ENCODE data around the gene FH. TPM values are rescaled to one million over a fixed set of nuclear protein-coding genes. Genes with fewer than 3 reads are reported as not detected.

The FH gene
- total and polyA plus RNA-seq, 2 of the 13 experiments (the other 11 are each of a cell fraction or from before 2014, with no cell fraction given) = 39.2 to 152 TPM

DNA sequence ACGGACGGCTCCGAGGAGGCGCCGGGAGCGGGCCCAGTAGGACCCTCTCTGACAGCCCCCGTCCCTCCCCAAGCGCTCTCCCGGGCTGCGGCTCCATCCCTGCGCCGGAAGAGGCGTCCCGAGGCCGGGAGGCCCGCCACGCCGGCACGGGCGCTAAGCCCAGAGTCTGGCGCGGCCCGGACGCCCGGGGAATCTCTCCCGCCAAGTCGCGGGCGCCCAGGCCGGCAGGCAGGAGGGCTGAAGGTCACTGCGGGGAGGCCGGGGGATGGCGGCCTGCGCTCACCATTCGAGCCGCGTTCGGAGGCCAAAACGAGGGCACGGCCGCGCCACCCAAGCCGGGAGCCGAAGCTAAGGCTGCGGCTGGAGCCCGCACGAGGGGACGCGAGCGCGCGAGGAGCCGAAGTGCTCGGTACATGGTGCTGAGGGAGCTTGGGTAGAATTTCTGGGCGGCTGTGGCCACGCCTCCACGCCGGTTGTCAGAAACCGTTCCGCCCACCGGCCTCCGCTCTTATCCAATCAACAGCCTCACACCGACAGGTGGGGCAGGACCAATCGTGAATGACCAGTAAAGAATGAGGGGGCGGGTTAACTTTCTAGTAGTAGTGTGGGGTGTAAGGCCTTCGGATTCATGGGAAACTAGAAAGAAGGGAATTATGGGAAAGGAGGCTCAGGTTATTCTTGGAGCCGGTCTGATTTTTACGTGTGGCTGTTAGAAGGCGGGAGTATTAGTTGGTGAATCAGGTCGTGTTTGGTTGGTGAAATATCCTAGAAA, at the start of gene FH (continued):
- TF ChIP-seq ZNF660 (CRISPR knock-in tag; IDR thresholded peaks at IDR 0.05; ENCODE audit: borderline replicate concordance, low read depth) (no peak), ZMYM4 (CRISPR knock-in tag; IDR thresholded peaks at IDR 0.05) (peak; percentile 95), ZSCAN30 (CRISPR knock-in tag; IDR thresholded peaks at IDR 0.05) (no peak), SNAPC2 (CRISPR knock-in tag; IDR thresholded peaks at IDR 0.05) (peak; percentile 52; the same call in 1 of the 2 replicates), RORA (CRISPR knock-in tag; IDR thresholded peaks at IDR 0.05) (no peak), KDM2A (CRISPR knock-in tag; IDR thresholded peaks at IDR 0.05; ENCODE audit: borderline replicate concordance, low read depth) (peak; percentile 81; the same call in 1 of the 2 replicates), ZNF264 (CRISPR knock-in tag; IDR thresholded peaks at IDR 0.05) (0 out of 2 replicates have a peak, but pooled peaks have one; percentile 4), ZIK1 (CRISPR knock-in tag; IDR thresholded peaks at IDR 0.05; ENCODE audit: borderline replicate concordance, low read depth) (no peak; the same call in 1 of the 2 replicates), MEIS2 (CRISPR knock-in tag; IDR thresholded peaks at IDR 0.05) (peak; percentile 74), MAFF (IDR thresholded peaks at IDR 0.05; ENCODE audit: low read depth, low read length) (no peak), MZF1 (CRISPR knock-in tag; IDR thresholded peaks at IDR 0.05; ENCODE audit: borderline replicate concordance) (no peak), TARDBP (CRISPR knock-in tag; IDR thresholded peaks at IDR 0.05) (no peak)
- TF ChIP-seq, protein P1, sequence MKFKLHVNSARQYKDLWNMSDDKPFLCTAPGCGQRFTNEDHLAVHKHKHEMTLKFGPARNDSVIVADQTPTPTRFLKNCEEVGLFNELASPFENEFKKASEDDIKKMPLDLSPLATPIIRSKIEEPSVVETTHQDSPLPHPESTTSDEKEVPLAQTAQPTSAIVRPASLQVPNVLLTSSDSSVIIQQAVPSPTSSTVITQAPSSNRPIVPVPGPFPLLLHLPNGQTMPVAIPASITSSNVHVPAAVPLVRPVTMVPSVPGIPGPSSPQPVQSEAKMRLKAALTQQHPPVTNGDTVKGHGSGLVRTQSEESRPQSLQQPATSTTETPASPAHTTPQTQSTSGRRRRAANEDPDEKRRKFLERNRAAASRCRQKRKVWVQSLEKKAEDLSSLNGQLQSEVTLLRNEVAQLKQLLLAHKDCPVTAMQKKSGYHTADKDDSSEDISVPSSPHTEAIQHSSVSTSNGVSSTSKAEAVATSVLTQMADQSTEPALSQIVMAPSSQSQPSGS (CRISPR knock-in tag; IDR thresholded peaks at IDR 0.05) = 0 out of 2 replicates have a peak, but pooled peaks have one; percentile 29
- TF ChIP-seq, protein P2, sequence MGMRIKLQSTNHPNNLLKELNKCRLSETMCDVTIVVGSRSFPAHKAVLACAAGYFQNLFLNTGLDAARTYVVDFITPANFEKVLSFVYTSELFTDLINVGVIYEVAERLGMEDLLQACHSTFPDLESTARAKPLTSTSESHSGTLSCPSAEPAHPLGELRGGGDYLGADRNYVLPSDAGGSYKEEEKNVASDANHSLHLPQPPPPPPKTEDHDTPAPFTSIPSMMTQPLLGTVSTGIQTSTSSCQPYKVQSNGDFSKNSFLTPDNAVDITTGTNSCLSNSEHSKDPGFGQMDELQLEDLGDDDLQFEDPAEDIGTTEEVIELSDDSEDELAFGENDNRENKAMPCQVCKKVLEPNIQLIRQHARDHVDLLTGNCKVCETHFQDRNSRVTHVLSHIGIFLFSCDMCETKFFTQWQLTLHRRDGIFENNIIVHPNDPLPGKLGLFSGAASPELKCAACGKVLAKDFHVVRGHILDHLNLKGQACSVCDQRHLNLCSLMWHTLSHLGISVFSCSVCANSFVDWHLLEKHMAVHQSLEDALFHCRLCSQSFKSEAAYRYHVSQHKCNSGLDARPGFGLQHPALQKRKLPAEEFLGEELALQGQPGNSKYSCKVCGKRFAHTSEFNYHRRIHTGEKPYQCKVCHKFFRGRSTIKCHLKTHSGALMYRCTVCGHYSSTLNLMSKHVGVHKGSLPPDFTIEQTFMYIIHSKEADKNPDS (CRISPR knock-in tag; IDR thresholded peaks at IDR 0.05) = 0 out of 2 replicates have a peak, but pooled peaks have one; percentile 46
- TF ChIP-seq, protein P3, sequence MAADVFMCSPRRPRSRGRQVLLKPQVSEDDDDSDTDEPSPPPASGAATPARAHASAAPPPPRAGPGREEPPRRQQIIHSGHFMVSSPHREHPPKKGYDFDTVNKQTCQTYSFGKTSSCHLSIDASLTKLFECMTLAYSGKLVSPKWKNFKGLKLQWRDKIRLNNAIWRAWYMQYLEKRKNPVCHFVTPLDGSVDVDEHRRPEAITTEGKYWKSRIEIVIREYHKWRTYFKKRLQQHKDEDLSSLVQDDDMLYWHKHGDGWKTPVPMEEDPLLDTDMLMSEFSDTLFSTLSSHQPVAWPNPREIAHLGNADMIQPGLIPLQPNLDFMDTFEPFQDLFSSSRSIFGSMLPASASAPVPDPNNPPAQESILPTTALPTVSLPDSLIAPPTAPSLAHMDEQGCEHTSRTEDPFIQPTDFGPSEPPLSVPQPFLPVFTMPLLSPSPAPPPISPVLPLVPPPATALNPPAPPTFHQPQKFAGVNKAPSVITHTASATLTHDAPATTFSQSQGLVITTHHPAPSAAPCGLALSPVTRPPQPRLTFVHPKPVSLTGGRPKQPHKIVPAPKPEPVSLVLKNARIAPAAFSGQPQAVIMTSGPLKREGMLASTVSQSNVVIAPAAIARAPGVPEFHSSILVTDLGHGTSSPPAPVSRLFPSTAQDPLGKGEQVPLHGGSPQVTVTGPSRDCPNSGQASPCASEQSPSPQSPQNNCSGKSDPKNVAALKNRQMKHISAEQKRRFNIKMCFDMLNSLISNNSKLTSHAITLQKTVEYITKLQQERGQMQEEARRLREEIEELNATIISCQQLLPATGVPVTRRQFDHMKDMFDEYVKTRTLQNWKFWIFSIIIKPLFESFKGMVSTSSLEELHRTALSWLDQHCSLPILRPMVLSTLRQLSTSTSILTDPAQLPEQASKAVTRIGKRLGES (CRISPR knock-in tag; IDR thresholded peaks at IDR 0.05; ENCODE audit: borderline replicate concordance) = no peak
- TF ChIP-seq, protein P4, sequence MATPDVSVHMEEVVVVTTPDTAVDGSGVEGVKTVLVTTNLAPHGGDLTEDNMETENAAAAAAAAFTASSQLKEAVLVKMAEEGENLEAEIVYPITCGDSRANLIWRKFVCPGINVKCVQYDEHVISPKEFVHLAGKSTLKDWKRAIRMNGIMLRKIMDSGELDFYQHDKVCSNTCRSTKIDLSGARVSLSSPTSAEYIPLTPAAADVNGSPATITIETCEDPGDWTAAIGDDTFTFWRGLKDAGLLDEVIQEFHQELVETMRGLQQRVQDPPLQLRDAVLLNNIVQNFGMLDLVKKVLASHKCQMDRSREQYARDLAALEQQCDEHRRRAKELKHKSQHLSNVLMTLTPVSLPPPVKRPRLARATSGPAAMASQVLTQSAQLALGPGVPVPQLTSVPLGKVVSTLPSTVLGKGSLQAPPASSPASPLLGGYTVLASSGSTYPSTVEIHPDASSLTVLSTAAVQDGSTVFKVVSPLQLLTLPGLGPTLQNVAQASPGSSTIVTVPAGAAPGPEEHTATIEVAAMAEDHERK (CRISPR knock-in tag; IDR thresholded peaks at IDR 0.05; ENCODE audit: low read depth) = no peak
- TF ChIP-seq, protein P5, sequence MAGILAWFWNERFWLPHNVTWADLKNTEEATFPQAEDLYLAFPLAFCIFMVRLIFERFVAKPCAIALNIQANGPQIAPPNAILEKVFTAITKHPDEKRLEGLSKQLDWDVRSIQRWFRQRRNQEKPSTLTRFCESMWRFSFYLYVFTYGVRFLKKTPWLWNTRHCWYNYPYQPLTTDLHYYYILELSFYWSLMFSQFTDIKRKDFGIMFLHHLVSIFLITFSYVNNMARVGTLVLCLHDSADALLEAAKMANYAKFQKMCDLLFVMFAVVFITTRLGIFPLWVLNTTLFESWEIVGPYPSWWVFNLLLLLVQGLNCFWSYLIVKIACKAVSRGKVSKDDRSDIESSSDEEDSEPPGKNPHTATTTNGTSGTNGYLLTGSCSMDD (CRISPR knock-in tag; IDR thresholded peaks at IDR 0.05) = no peak
- TF ChIP-seq, protein P6, sequence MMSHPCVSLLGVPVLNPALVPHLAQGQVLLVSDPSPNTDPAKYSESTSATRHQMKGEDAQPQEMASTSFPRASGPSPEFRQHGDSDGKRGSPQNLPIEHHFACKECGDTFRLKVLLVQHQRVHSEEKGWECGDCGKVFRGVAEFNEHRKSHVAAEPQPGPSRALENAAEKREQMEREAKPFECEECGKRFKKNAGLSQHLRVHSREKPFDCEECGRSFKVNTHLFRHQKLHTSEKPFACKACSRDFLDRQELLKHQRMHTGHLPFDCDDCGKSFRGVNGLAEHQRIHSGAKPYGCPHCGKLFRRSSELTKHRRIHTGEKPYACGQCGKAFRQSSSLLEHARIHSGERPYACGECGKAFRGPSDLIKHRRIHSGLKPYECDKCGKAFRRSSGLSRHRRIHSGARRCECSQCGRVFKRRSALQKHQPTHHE (CRISPR knock-in tag; IDR thresholded peaks at IDR 0.05; ENCODE audit: borderline replicate concordance) = no peak
